ENCODE data around the gene ZNF101. TPM values are rescaled to one million over a fixed set of nuclear protein-coding genes. Genes with fewer than 3 reads are reported as not detected.

ZNF101 gene
- total and polyA plus RNA-seq, 2 of the 4 experiments (the other 2 are of a cell fraction), result 2.8 to 7.3 TPM

- Histone ChIP-seq H3K56ac (ENCODE audit: extremely low read depth, insufficient read depth, low read length) (no peak overlapping the region), H3K79me1 (ENCODE audit: low read depth in 1 of 2, low read length in 2 of 2) (peaks cover 20 to 42% of the 10 kb centered on the region in 2 experiments), H3K9ac (ENCODE audit: low read depth, low read length) (no peak overlapping the region), H2AFZ (replicated peaks; ENCODE audit: low read length, poor library complexity) (no peak overlapping the region), H3K4me3 (ENCODE audit: insufficient read depth, low read depth, low read length) (no peak overlapping the region), H2AK9ac (replicated peaks; ENCODE audit: low read depth, low read length, poor library complexity) (no peak overlapping the region), H3K4ac (ENCODE audit: low read depth, low read length) (no peak overlapping the region), H3K9me1 (ENCODE audit: insufficient read depth, low read length) (peaks cover 22% of the 10 kb centered on the region), H2AK5ac (ENCODE audit: low read depth, low read length) (no peak overlapping the region), H4K20me1 (ENCODE audit: insufficient read depth, low read length) (peaks cover 38% of the 10 kb centered on the region), H3K27me3 (ENCODE audit: control insufficient read depth, insufficient read depth, low read length) (no peaks in the 10 kb centered on the region), H2BK20ac (ENCODE audit: low read depth, low read length) (no peak overlapping the region), H3K4me1 (ENCODE audit: control insufficient read depth, insufficient read depth, low read length) (peaks cover 7% of the 10 kb centered on the region; the same call in 1 of the 2 replicates), H3K23ac (ENCODE audit: low read depth, low read length) (no peak overlapping the region), H3K9me3 (ENCODE audit: control insufficient read depth, insufficient read depth, low read length) (no peaks in the 10 kb centered on the region), H3K4me2 (ENCODE audit: low read depth, low read length) (peak overlapping the region; percentile 92; the same call in 1 of the 2 replicates), H3K14ac (replicated peaks; ENCODE audit: low read depth, low read length) (no peak overlapping the region), H2BK5ac (ENCODE audit: low read depth, low read length, poor library complexity, severe bottlenecking) (no peak overlapping the region), H4K91ac (ENCODE audit: insufficient read depth, low read depth, low read length) (no peak overlapping the region), H3K18ac (ENCODE audit: low read depth, low read length) (no peak overlapping the region), H3K36me3 (ENCODE audit: control insufficient read depth, insufficient read depth, low read length) (peaks cover 30% of the 10 kb centered on the region), H2BK15ac (ENCODE audit: low read depth, low read length) (no peak overlapping the region), H4K8ac (ENCODE audit: low read depth in 2 of 2, low read length in 2 of 2) (no peak overlapping the region), H4K5ac (ENCODE audit: low read depth, low read length) (no peak overlapping the region), H2BK120ac (ENCODE audit: low read depth, low read length) (no peak overlapping the region), H3K27ac (ENCODE audit: insufficient read depth, low read length) (no peak overlapping the region)
- dilution Hi-C loops (cut with HindIII; ENCODE audit: low sequenced_read_pairs, unreplicated experiment), result no loop called here
- ATAC-seq (ENCODE audit: low read depth) (no peak), DNase-seq (no peak)
- TF ChIP-seq BHLHE40 (IDR thresholded peaks at IDR 0.05; ENCODE audit: low read depth, low read length), result no peak
- WGBS, 2 experiments (ENCODE audit: extremely low coverage in 2 of 2, insufficient read length in 1 of 2), result 60% methylated on average over 1 of the region's 18 CpGs; no CpG with 5 or more reads in 1 of the 2 experiments
- in situ Hi-C loops (cut with MboI; ENCODE audit: low sequenced_read_pairs), result no loop called here
- POLR2A ChIA-PET (ENCODE audit: unreplicated experiment), result interaction anchor here (0.5 kb wide), 1 partner anchor 85 kb away, joined by 3 read pairs; no protein-coding TSS in a partner anchor
- no TSS peak for BruUV-seq (replicated peaks)
- CTCF ChIA-PET, result no interaction called here
- intact Hi-C loops (cut with micrococcal nuclease), result loop anchor here (2.0 kb wide), 1 partner anchor 115 kb away; no protein-coding TSS in a partner anchor
Measured at GRCh38 chr19:19661675-19662251, 6.9 kb upstream of the ZNF101 start.
